Endothelial cell of umbilical vein (primary cell): ENCODE results near the gene TOMM7. TPM values are rescaled to one million over a fixed set of nuclear protein-coding genes. Genes with fewer than 3 reads are reported as not detected.

ENCODE experiments used
- BruUV-seq: library from RNA; stranded (reverse); fragments of 400-500 nt; replicated peaks from 2 replicates; lab custom pipeline; 2021; lab: Mats Ljungman, UMichigan
- CTCF ChIA-PET: fragments of 300-600, 350-600 bp; sonication (Branson Sonifier 250); formaldehyde crosslinking; loops from one replicate; lab custom pipeline; 2021; ENCODE audit warnings: antibody characterized with exemption, inconsistent platforms; lab: Charles Lee
- POLR2A ChIA-PET: fragments of 300-600, 350-600 bp; sonication (Branson Sonifier 250); formaldehyde crosslinking; loops from one replicate; lab custom pipeline; 2021; ENCODE audit warnings: antibody characterized with exemption, inconsistent platforms; lab: Charles Lee
- DNase-seq: peaks from one replicate; pipeline ENCODE4 v3.0.0-alpha.2; 2011; ENCODE audit warnings: low read depth, low spot score
- FAIRE-seq: peaks from 2 replicates; lab custom pipeline; 2011; peaks lifted over from hg19 to GRCh38; lab: Jason Lieb, UNC
- H2AFZ ChIP-seq: 2 replicates; pipeline ENCODE4 v1.6.0; 2012; ENCODE audit warnings: low read depth, low read length, control low read depth, inconsistent platforms
- H3K27ac ChIP-seq: 2 replicates; pipeline ENCODE4 v1.5.1; 2011; ENCODE audit warnings: low read depth, mild to moderate bottlenecking, control low read depth, low read length, moderate library complexity; ENCODE audit not compliant: insufficient read depth
- H3K27me3 ChIP-seq, 2 experiments: 2 replicates each; pipeline versions ENCODE4 v1.6.0 to v1.6.1; 2011; ENCODE audit warnings: low read length in 2 of 2, mixed read lengths in 1 of 2; ENCODE audit not compliant: control insufficient read depth in 2 of 2, insufficient read depth in 2 of 2
- H3K36me3 ChIP-seq, 2 experiments: 2 replicates in 1 of 2; 3 replicates in 1 of 2; pipeline ENCODE4 v1.5.1; 2011; ENCODE audit warnings: low read length in 2 of 2, mild to moderate bottlenecking in 1 of 2, moderate library complexity in 1 of 2; ENCODE audit not compliant: control insufficient read depth in 2 of 2, insufficient read depth in 2 of 2; ENCODE audit errors: extremely low read depth in 1 of 2
- H3K4me1 ChIP-seq: 3 replicates; pipeline ENCODE4 v1.5.1; 2011; ENCODE audit warnings: mild to moderate bottlenecking, low read length; ENCODE audit not compliant: control insufficient read depth, insufficient read depth; ENCODE audit errors: extremely low read depth
- H3K4me2 ChIP-seq: 2 replicates; pipeline ENCODE4 v1.6.1; 2011; ENCODE audit warnings: low read length, control low read depth, mixed read lengths; ENCODE audit not compliant: insufficient read depth
- H3K4me3 ChIP-seq, 3 experiments: fragments of 200-600 bp in 1 of 3; sonication (generic), shearing (Covaris generic) in 1 of 3; replicated peaks in 1 of 3; 2 replicates each; pipeline ENCODE4 v1.5.1; 2011 to 2016; ENCODE audit warnings: control low read depth in 3 of 3, low read length in 3 of 3, mild to moderate bottlenecking in 2 of 3, inconsistent platforms in 1 of 3, low read depth in 1 of 3, moderate library complexity in 1 of 3; ENCODE audit not compliant: insufficient read depth in 1 of 3
- H3K79me2 ChIP-seq: 2 replicates; pipeline ENCODE4 v1.6.0; 2012; ENCODE audit warnings: low read length, inconsistent platforms; ENCODE audit not compliant: control insufficient read depth, insufficient read depth
- H3K9ac ChIP-seq: replicated peaks from 2 replicates; pipeline ENCODE3; 2011; ENCODE audit warnings: low read length, control low read depth; ENCODE audit not compliant: insufficient read depth; ENCODE audit errors: extremely low read depth
- H3K9me1 ChIP-seq: replicated peaks from 3 replicates; pipeline ENCODE4 v1.6.0; 2011; ENCODE audit warnings: mild to moderate bottlenecking, low read length; ENCODE audit not compliant: control insufficient read depth, insufficient read depth; ENCODE audit errors: extremely low read depth
- H3K9me3 ChIP-seq: replicated peaks from 2 replicates; pipeline ENCODE4 v1.5.1; 2012; ENCODE audit warnings: low read length, inconsistent platforms; ENCODE audit not compliant: control insufficient read depth, insufficient read depth
- H4K20me1 ChIP-seq: replicated peaks from 2 replicates; pipeline ENCODE3; 2011; ENCODE audit warnings: mild to moderate bottlenecking, low read length; ENCODE audit not compliant: control insufficient read depth, insufficient read depth; ENCODE audit errors: extremely low read depth
- EZH2 ChIP-seq: IDR thresholded peaks from 2 replicates; pipeline ENCODE4 v1.6.1; 2012; ENCODE audit warnings: borderline replicate concordance, low read depth, mild to moderate bottlenecking, moderate library complexity, low read length, inconsistent platforms; ENCODE audit not compliant: severe bottlenecking
- FOS ChIP-seq: IDR thresholded peaks from 2 replicates; pipeline ENCODE4 v1.6.1; 2011; ENCODE audit warnings: mild to moderate bottlenecking, low read length, moderate library complexity, borderline replicate concordance; ENCODE audit not compliant: insufficient read depth
- GATA2 ChIP-seq: IDR thresholded peaks from 2 replicates; pipeline ENCODE4 v1.7.0; 2011; ENCODE audit warnings: low read depth, mild to moderate bottlenecking, moderate library complexity, mixed read lengths, low read length; ENCODE audit not compliant: insufficient read length, insufficient read depth
- JUN ChIP-seq: IDR thresholded peaks from 2 replicates; pipeline ENCODE4 v1.6.1; 2011; ENCODE audit warnings: borderline replicate concordance, low read depth; ENCODE audit not compliant: insufficient read length, insufficient read depth
- MYC ChIP-seq: IDR thresholded peaks from one replicate; pipeline ENCODE4 v1.6.1; 2011; ENCODE audit warnings: mild to moderate bottlenecking, low read depth, low read length
- POLR2A ChIP-seq: IDR thresholded peaks from 2 replicates; pipeline ENCODE4 v1.6.1; 2012; ENCODE audit warnings: low read depth, mild to moderate bottlenecking, control low read depth, low read length
- POLR2AphosphoS5 ChIP-seq: IDR thresholded peaks from 2 replicates; pipeline ENCODE4 v1.6.1; 2012; ENCODE audit warnings: low read depth, mild to moderate bottlenecking, control low read depth, low read length, moderate library complexity; ENCODE audit not compliant: insufficient read depth
- dilution Hi-C: fragments of 300-500 bp; cut with MboI; formaldehyde crosslinking; loops from one replicate; pipeline ENCODE4 v1.15.0; 2019; ENCODE audit warnings: low sequenced_read_pairs; ENCODE audit not compliant: extremely low pct_ligation_motif_present
- intact Hi-C: fragments of 100-400 bp; cut with micrococcal nuclease; formaldehyde crosslinking; loops from one replicate; pipeline ENCODE4 v1.10.0; 2022
- polyA plus RNA-seq, 4 experiments: library from polyadenylated mRNA; depleted of rRNA in 3 of 4; stranded (reverse) in 3 of 4; unstranded in 1 of 4; fragments of >200 nt; gene quantifications; 2 replicates each; pipeline versions ENCODE4 v1.2.1 to v1.2.3, GENCODE V29; 2011 to 2012; ENCODE audit warnings: missing spikeins in 1 of 4
- total RNA-seq: library from RNA; stranded (reverse); gene quantifications from 2 replicates; pipeline ENCODE4 v1.2.3, GENCODE V29; 2021
- TF ChIP-seq, protein P1 (sequence below): IDR thresholded peaks from 2 replicates; pipeline ENCODE4 v1.6.1; 2011; ENCODE audit not compliant: insufficient read depth, insufficient read length

TOMM7 gene
- total and polyA plus RNA-seq, 2 donors (not counting 3 experiments of a cell fraction or from before 2014, with no cell fraction given): 185 to 528 TPM

DNA sequence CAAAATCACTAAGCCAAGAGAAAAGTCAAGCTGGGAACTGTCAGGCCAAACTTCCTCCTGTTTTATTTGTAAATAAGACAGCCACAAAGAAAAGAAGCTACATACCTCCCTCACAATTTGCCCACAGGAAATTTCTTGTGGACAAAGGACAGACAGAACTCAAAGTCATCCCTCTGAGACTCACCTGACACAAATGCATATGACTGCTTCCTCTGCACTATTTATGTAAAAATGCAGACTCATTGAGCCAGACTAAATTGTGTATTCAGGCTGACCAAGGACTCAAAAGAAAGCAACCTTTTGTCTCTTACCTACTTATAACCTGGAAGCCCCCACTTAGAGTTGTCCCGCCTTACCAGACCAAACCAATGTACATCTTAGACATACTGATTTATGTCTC is 11.8 kb downstream of the TOMM7 start:
- Histone ChIP-seq H3K27me3 (no peaks in the 10 kb centered on the region), H3K4me2 (no peak overlapping the region), H3K4me3 (no peak overlapping the region), H3K27ac (no peak overlapping the region), H3K4me1 (no peaks in the 10 kb centered on the region), H3K9me3 (no peaks in the 10 kb centered on the region), H3K9me1 (no peaks in the 10 kb centered on the region), H3K36me3 (peaks cover 4% of the 10 kb centered on the region in 2 experiments), H3K9ac (no peak overlapping the region), H2AFZ (no peak overlapping the region), H3K79me2 (no peaks in the 10 kb centered on the region), H4K20me1 (no peaks in the 10 kb centered on the region)
- ChIA-PET CTCF (interaction anchor here (1.3 to 1.9 kb wide), 7 partner anchors 12 to 250 kb away, joined by 3 to 12 read pairs (median 6); partner anchors contain the start of gene TOMM7), POLR2A (no interaction called here)
- TF ChIP-seq, protein P1, sequence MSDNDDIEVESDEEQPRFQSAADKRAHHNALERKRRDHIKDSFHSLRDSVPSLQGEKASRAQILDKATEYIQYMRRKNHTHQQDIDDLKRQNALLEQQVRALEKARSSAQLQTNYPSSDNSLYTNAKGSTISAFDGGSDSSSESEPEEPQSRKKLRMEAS: no peak
- TF ChIP-seq EZH2: no peak
- TF ChIP-seq MYC: no peak
- TF ChIP-seq POLR2AphosphoS5: no peak
- no peak for TF ChIP-seq GATA2
- no peak for TF ChIP-seq JUN
- no peak for TF ChIP-seq POLR2A
- no peak for TF ChIP-seq FOS
- no peak for FAIRE-seq
- BruUV-seq: no TSS peak
- dilution Hi-C loops: no loop called here
- intact Hi-C loops: no loop called here
- DNase-seq: no peak
